ENCODE results near the gene PRAF2. TPM values are rescaled to one million over a fixed set of nuclear protein-coding genes. Genes with fewer than 3 reads are reported as not detected.

PRAF2 gene
- polyA plus RNA-seq, 2 of the 4 experiments (the other 2 are of a cell fraction), result 13.6 to 35.4 TPM

DNA sequence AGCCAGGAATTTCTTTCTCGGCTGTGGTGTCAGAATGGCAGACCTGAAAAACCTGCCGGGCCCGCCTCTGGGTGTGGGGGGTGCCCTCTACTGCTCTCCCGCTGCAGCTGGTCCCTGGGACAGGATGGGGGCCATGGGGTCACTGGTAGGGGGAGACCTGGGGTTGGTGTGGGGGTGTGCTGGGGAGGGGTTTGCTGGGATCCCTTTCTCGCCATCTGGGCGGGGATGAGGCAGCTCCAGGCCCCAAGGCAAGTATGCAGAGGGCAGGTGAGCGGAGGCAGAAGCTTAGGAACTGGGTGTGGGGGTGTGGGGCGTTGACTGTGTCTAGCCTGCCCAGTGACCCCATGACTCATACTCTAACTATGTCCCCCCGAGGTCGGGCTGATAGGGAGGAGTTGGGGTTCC lies 14.1 kb downstream of the PRAF2 start:
- DNase-seq (ENCODE audit: low read depth in 1 of 2, low spot score in 1 of 2) (no peak), ATAC-seq (no peak), FAIRE-seq (no peak)
- TF ChIP-seq, protein P1, sequence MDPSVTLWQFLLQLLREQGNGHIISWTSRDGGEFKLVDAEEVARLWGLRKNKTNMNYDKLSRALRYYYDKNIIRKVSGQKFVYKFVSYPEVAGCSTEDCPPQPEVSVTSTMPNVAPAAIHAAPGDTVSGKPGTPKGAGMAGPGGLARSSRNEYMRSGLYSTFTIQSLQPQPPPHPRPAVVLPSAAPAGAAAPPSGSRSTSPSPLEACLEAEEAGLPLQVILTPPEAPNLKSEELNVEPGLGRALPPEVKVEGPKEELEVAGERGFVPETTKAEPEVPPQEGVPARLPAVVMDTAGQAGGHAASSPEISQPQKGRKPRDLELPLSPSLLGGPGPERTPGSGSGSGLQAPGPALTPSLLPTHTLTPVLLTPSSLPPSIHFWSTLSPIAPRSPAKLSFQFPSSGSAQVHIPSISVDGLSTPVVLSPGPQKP (IDR thresholded peaks at IDR 0.05; ENCODE audit: low read depth, low read length), result no peak
- TF ChIP-seq ZC3H11A (IDR thresholded peaks at IDR 0.05), result no peak
- no peak for TF ChIP-seq BHLHE40 (IDR thresholded peaks at IDR 0.05; ENCODE audit: low read depth, low read length)
- TF ChIP-seq CHD4 (IDR thresholded peaks at IDR 0.05; ENCODE audit: borderline replicate concordance), result no peak
- TF ChIP-seq, protein P2, sequence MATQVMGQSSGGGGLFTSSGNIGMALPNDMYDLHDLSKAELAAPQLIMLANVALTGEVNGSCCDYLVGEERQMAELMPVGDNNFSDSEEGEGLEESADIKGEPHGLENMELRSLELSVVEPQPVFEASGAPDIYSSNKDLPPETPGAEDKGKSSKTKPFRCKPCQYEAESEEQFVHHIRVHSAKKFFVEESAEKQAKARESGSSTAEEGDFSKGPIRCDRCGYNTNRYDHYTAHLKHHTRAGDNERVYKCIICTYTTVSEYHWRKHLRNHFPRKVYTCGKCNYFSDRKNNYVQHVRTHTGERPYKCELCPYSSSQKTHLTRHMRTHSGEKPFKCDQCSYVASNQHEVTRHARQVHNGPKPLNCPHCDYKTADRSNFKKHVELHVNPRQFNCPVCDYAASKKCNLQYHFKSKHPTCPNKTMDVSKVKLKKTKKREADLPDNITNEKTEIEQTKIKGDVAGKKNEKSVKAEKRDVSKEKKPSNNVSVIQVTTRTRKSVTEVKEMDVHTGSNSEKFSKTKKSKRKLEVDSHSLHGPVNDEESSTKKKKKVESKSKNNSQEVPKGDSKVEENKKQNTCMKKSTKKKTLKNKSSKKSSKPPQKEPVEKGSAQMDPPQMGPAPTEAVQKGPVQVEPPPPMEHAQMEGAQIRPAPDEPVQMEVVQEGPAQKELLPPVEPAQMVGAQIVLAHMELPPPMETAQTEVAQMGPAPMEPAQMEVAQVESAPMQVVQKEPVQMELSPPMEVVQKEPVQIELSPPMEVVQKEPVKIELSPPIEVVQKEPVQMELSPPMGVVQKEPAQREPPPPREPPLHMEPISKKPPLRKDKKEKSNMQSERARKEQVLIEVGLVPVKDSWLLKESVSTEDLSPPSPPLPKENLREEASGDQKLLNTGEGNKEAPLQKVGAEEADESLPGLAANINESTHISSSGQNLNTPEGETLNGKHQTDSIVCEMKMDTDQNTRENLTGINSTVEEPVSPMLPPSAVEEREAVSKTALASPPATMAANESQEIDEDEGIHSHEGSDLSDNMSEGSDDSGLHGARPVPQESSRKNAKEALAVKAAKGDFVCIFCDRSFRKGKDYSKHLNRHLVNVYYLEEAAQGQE (IDR thresholded peaks at IDR 0.05), result no peak
- TF ChIP-seq SMC3 (IDR thresholded peaks at IDR 0.05), result no peak
- no peak for TF ChIP-seq CEBPB (IDR thresholded peaks at IDR 0.05)
- TF ChIP-seq POLR2A (IDR thresholded peaks at IDR 0.05; ENCODE audit: low read length), result no peak
- TF ChIP-seq HDAC2 (IDR thresholded peaks at IDR 0.05), result no peak
- TF ChIP-seq, protein P3, sequence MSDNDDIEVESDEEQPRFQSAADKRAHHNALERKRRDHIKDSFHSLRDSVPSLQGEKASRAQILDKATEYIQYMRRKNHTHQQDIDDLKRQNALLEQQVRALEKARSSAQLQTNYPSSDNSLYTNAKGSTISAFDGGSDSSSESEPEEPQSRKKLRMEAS (IDR thresholded peaks at IDR 0.05), result no peak
- TF ChIP-seq, protein P4, sequence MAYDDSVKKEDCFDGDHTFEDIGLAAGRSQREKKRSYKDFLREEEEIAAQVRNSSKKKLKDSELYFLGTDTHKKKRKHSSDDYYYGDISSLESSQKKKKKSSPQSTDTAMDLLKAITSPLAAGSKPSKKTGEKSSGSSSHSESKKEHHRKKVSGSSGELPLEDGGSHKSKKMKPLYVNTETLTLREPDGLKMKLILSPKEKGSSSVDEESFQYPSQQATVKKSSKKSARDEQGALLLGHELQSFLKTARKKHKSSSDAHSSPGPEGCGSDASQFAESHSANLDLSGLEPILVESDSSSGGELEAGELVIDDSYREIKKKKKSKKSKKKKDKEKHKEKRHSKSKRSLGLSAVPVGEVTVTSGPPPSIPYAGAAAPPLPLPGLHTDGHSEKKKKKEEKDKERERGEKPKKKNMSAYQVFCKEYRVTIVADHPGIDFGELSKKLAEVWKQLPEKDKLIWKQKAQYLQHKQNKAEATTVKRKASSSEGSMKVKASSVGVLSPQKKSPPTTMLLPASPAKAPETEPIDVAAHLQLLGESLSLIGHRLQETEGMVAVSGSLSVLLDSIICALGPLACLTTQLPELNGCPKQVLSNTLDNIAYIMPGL (CRISPR knock-in tag; IDR thresholded peaks at IDR 0.05; ENCODE audit: borderline replicate concordance), result no peak
- no peaks in the 10 kb centered on the region for H3K9me3 ChIP-seq
- WGBS (ENCODE audit: missing lambda C conversion rate), result 68% methylated on average over 7 of the region's 10 CpGs
- no peak overlapping the region for H3K4me3 ChIP-seq
- no peak overlapping the region for H3K4me2 ChIP-seq
- no peak overlapping the region; a peak in 1 of 6 replicates for H3K27ac ChIP-seq
- no peaks in the 10 kb centered on the region; the same call in 2 of the 3 replicates for H3K4me1 ChIP-seq
- ChIA-PET CTCF (interaction anchor here (0.6 kb wide), 1 partner anchor 599 kb away, joined by 3 read pairs; no protein-coding TSS in a partner anchor), POLR2A (no interaction called here)

DNA sequence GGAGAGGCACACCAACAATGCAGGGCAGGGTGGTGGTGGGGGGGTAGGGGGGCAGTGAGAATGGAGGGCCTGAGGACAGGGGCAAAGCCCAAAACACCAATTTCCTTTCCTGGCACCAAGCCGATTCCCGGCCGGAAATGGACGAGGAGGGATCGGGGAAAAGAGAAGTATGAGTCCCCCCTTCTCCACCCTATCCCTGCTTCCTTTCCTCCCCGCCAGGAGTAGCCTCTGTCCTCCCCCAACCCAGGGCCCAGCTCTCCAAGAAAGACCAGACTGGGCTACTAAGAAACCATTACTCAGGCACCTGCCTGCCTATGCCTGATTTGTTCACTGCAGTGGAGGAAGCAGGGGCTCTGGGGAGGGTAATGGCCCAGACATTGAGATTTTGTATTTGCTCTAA lies 14.6 kb downstream of the PRAF2 start:
- Histone ChIP-seq H3K4me1 (no peaks in the 10 kb centered on the region; the same call in 2 of the 3 replicates), H3K4me2 (no peak overlapping the region), H3K4me3 (no peak overlapping the region), H3K9me3 (no peaks in the 10 kb centered on the region), H3K27ac (no peak overlapping the region; a peak in 1 of 6 replicates)
- no peak; a peak in 1 of 6 replicates for ATAC-seq
- no peak for TF ChIP-seq HOXB5 (CRISPR knock-in tag; IDR thresholded peaks at IDR 0.05)
- TF ChIP-seq, protein P4 (CRISPR knock-in tag; IDR thresholded peaks at IDR 0.05; ENCODE audit: borderline replicate concordance), result no peak
- TF ChIP-seq, protein P5, sequence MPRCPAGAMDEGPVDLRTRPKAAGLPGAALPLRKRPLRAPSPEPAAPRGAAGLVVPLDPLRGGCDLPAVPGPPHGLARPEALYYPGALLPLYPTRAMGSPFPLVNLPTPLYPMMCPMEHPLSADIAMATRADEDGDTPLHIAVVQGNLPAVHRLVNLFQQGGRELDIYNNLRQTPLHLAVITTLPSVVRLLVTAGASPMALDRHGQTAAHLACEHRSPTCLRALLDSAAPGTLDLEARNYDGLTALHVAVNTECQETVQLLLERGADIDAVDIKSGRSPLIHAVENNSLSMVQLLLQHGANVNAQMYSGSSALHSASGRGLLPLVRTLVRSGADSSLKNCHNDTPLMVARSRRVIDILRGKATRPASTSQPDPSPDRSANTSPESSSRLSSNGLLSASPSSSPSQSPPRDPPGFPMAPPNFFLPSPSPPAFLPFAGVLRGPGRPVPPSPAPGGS (IDR thresholded peaks at IDR 0.05), result no peak
- no peak for TF ChIP-seq JUNB (IDR thresholded peaks at IDR 0.05)
- TF ChIP-seq, protein P6, sequence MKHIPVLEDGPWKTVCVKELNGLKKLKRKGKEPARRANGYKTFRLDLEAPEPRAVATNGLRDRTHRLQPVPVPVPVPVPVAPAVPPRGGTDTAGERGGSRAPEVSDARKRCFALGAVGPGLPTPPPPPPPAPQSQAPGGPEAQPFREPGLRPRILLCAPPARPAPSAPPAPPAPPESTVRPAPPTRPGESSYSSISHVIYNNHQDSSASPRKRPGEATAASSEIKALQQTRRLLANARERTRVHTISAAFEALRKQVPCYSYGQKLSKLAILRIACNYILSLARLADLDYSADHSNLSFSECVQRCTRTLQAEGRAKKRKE (CRISPR knock-in tag; IDR thresholded peaks at IDR 0.05; ENCODE audit: low read depth), result no peak
- no peak for TF ChIP-seq KDM1A (IDR thresholded peaks at IDR 0.05; ENCODE audit: low read depth)
- no peak for TF ChIP-seq RAD21 (conservative IDR thresholded peaks at IDR 0.05 in 1 of 2, IDR thresholded peaks at IDR 0.05 in 1 of 2)
- TF ChIP-seq JUN (IDR thresholded peaks at IDR 0.05), result no peak
- TF ChIP-seq RNF2 (IDR thresholded peaks at IDR 0.05; ENCODE audit: borderline replicate concordance, low read depth), result no peak
- TF ChIP-seq HOXB13 (CRISPR knock-in tag; IDR thresholded peaks at IDR 0.05; ENCODE audit: low read depth), result no peak
- ChIA-PET POLR2A (interaction anchor here (0.6 kb wide), 1 partner anchor 45 kb away, joined by 4 read pairs; no protein-coding TSS in a partner anchor), CTCF (no interaction called here)
- 86% methylated on average over 6 of the region's 6 CpGs for WGBS (ENCODE audit: missing lambda C conversion rate)
- DNase-seq (ENCODE audit: low read depth in 1 of 2, low spot score in 1 of 2), result no peak
- no peak for FAIRE-seq

Data from A549 (cell line).